ENCODE measurements around the gene HOMER3. TPM values are rescaled to one million over a fixed set of nuclear protein-coding genes. Genes with fewer than 3 reads are reported as not detected.
"Not testable (repeated sequence)": the region's sequence is repeated elsewhere in the genome, so short reads cannot be mapped to it uniquely, and the experiment has no call there.

Gene HOMER3
- total RNA-seq, 1 donor from 2014 or later, result 31.5 TPM

GRCh38 chr19:18924684-18925213 lies 16.3 kb downstream of the HOMER3 start:
- no peak for DNase-seq (ENCODE audit: low spot score)

- no peak for DNase-seq (ENCODE audit: low spot score)
Measured at GRCh38 chr19:18922228-18922985, 18.6 kb downstream of the HOMER3 start.

- no peak for DNase-seq (ENCODE audit: low spot score)
Measured at GRCh38 chr19:18921593-18921992, 19.4 kb downstream of the HOMER3 start.

- no peak for DNase-seq (ENCODE audit: low spot score)
Measured at GRCh38 chr19:18920400-18920799, 20.6 kb downstream of the HOMER3 start.

- no peak for DNase-seq (ENCODE audit: low spot score)
Measured at GRCh38 chr19:18919900-18920214, 21.2 kb downstream of the HOMER3 start.

- DNase-seq (ENCODE audit: low spot score), result peak; percentile 97
Measured at GRCh38 chr19:18919086-18919899, 21.7 kb downstream of the HOMER3 start, which contains the start of the genes COPE and DDX49. TSS of gene COPE (minus strand) at chr19:18919387. CDS start at chr19:18919348, 39 bp downstream. TSS of gene DDX49 (plus strand) at chr19:18919715. CDS start at chr19:18919742, 27 bp downstream.

GRCh38 chr19:18917593-18917992 lies 23.4 kb downstream of the HOMER3 start:
- DNase-seq (ENCODE audit: low spot score), result not testable (repeated sequence)

GRCh38 chr19:18915639-18916038 lies 25.4 kb downstream of the HOMER3 start:
- DNase-seq (ENCODE audit: low spot score), result no peak

- no peak for DNase-seq (ENCODE audit: low spot score)
Measured at GRCh38 chr19:18913466-18913865, 27.6 kb downstream of the HOMER3 start.

GRCh38 chr19:18912933-18913332 lies 28.1 kb downstream of the HOMER3 start:
- DNase-seq (ENCODE audit: low spot score), result no peak

- no peak for DNase-seq (ENCODE audit: low spot score)
Measured at GRCh38 chr19:18910801-18911436, 30.1 kb downstream of the HOMER3 start.

- no peak for DNase-seq (ENCODE audit: low spot score)
Measured at GRCh38 chr19:18910010-18910409, 31.0 kb downstream of the HOMER3 start.

GRCh38 chr19:18908917-18909619 lies 31.9 kb downstream of the HOMER3 start:
- DNase-seq (ENCODE audit: low spot score), result no peak

- no peak for DNase-seq (ENCODE audit: low spot score)
Measured at GRCh38 chr19:18906605-18907519, 34.2 kb downstream of the HOMER3 start.

- no peak for DNase-seq (ENCODE audit: low spot score)
Measured at GRCh38 chr19:18905513-18906236, 35.3 kb downstream of the HOMER3 start.

- DNase-seq (ENCODE audit: low spot score), result no peak
Measured at GRCh38 chr19:18905058-18905456, 36.0 kb downstream of the HOMER3 start.

GRCh38 chr19:18904334-18905057 lies 36.5 kb downstream of the HOMER3 start:
- DNase-seq (ENCODE audit: low spot score), result no peak

Data from mesenteric fat pad (tissue), 1 donor.